DND-41 (cell line): Measurements from ENCODE around the gene BCS1L.

ENCODE experiments used
- EZH2 ChIP-seq: IDR thresholded peaks from 3 replicates; pipeline ENCODE4 v1.6.1; 2012; ENCODE audit warnings: borderline replicate concordance, low read depth, mild to moderate bottlenecking, moderate library complexity, low read length, inconsistent platforms; ENCODE audit not compliant: severe bottlenecking
- TF ChIP-seq, protein P1 (sequence below): IDR thresholded peaks from 2 replicates; pipeline ENCODE4 v1.5.1; 2012; ENCODE audit warnings: borderline replicate concordance, low read length, moderate library complexity, mild to moderate bottlenecking; ENCODE audit not compliant: poor library complexity, severe bottlenecking; ENCODE audit errors: extremely low read depth

DNA sequence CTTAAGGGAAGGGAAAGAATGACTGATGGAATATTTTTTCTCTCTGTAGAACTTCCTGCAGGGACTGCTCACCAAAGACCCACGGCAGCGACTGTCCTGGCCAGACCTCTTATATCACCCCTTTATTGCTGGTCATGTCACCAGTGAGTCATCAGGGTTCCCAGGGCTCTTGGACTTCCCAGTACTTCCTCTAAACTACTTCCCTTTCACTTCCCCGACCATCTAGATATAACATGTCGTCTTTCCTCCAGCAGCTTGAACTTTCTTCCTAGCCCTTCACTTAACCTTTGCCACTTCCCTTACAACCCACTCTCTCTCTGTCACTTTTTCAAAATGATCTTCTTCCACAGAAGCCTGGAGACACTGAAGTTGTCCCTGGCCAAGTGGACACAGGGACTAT lies 19.6 kb downstream of the BCS1L start:
- TF ChIP-seq, protein P1, sequence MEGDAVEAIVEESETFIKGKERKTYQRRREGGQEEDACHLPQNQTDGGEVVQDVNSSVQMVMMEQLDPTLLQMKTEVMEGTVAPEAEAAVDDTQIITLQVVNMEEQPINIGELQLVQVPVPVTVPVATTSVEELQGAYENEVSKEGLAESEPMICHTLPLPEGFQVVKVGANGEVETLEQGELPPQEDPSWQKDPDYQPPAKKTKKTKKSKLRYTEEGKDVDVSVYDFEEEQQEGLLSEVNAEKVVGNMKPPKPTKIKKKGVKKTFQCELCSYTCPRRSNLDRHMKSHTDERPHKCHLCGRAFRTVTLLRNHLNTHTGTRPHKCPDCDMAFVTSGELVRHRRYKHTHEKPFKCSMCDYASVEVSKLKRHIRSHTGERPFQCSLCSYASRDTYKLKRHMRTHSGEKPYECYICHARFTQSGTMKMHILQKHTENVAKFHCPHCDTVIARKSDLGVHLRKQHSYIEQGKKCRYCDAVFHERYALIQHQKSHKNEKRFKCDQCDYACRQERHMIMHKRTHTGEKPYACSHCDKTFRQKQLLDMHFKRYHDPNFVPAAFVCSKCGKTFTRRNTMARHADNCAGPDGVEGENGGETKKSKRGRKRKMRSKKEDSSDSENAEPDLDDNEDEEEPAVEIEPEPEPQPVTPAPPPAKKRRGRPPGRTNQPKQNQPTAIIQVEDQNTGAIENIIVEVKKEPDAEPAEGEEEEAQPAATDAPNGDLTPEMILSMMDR, result no peak
- no peak for TF ChIP-seq EZH2
